AG09309 (cell line): Measurements from ENCODE around the gene PLCB4.
"Not testable (repeated sequence)": the region's sequence is repeated elsewhere in the genome, so short reads cannot be mapped to it uniquely, and the experiment has no call there.

Experiments
- DNase-seq: peaks from one replicate; pipeline ENCODE4 v3.0.0-alpha.2; 2010; ENCODE audit warnings: low read depth
- H3K4me3 ChIP-seq: 2 replicates; pipeline ENCODE4 v1.5.1; 2011; ENCODE audit warnings: mild to moderate bottlenecking, low read depth, low read length, moderate library complexity; ENCODE audit not compliant: control insufficient read depth
- TF ChIP-seq, protein P1 (sequence below): IDR thresholded peaks from 2 replicates; pipeline ENCODE4 v1.5.1; 2011; ENCODE audit warnings: mild to moderate bottlenecking, low read depth, low read length, inconsistent platforms; ENCODE audit not compliant: insufficient read depth, control insufficient read depth; ENCODE audit errors: missing control alignments

The PLCB4 gene

DNA sequence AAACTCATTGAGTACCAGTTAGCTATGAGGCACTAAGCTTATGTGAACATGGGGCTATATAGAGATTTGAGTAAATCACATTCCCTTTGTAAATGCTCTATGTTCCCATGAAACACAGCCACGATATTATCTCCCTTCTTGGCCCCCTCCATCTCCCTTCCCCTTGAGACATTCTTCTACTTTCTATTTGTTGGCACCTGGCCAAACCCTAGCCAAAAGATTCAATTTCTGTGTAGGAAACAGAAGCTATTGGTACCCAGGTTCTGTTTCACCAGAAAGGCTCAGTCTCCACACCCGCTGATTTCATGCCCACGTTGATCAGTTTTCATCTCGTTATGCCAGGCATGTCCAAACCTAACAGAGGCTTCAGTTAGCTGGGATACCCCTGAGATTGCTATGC, 300.0 kb downstream of the PLCB4 start:
- DNase-seq, result no peak
- no peak overlapping the region for H3K4me3 ChIP-seq
- TF ChIP-seq, protein P1, sequence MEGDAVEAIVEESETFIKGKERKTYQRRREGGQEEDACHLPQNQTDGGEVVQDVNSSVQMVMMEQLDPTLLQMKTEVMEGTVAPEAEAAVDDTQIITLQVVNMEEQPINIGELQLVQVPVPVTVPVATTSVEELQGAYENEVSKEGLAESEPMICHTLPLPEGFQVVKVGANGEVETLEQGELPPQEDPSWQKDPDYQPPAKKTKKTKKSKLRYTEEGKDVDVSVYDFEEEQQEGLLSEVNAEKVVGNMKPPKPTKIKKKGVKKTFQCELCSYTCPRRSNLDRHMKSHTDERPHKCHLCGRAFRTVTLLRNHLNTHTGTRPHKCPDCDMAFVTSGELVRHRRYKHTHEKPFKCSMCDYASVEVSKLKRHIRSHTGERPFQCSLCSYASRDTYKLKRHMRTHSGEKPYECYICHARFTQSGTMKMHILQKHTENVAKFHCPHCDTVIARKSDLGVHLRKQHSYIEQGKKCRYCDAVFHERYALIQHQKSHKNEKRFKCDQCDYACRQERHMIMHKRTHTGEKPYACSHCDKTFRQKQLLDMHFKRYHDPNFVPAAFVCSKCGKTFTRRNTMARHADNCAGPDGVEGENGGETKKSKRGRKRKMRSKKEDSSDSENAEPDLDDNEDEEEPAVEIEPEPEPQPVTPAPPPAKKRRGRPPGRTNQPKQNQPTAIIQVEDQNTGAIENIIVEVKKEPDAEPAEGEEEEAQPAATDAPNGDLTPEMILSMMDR, result no peak

DNA sequence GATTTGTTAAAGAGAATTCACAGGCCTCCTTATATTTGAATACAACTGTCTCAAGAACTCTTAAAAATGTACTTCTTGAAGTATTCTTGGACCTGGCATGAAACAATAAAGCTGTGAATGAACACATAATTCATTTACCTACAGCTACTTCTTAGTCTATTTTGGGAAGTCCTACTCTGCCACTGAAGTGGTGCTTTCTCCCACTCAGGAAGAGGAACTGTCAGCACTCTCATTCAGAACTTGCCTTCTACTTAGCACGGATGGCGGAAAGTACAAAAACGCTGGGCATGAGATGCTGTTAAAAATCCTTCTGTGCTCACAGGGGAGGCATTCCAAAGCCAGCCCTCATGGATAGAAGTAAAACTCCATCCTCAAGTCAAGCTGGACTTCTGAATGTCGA, 300.7 kb downstream of the PLCB4 start:
- DNase-seq, result no peak
- TF ChIP-seq, protein P1, result no peak
- no peak overlapping the region for H3K4me3 ChIP-seq

DNA sequence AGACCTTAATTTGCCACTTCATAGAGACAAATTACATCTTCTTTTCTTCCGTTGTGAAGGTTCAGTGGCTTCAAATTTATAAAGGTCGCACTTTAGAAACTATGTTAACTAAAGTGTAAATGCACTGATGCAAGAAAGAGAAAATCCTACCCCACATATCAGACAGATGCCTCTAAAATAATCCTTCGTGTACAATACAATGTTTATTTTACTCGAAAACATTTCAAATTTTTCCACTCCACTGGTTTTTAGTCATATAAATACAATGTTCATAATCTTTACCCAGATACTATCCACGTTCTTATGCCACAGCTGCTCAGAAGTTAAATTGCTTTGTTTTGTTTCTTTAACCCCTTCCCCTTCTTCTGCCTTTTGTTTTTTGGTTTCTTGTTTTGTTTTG, 305.2 kb downstream of the PLCB4 start:
- TF ChIP-seq, protein P1, result no peak
- no peak for DNase-seq
- H3K4me3 ChIP-seq, result no peak overlapping the region

DNA sequence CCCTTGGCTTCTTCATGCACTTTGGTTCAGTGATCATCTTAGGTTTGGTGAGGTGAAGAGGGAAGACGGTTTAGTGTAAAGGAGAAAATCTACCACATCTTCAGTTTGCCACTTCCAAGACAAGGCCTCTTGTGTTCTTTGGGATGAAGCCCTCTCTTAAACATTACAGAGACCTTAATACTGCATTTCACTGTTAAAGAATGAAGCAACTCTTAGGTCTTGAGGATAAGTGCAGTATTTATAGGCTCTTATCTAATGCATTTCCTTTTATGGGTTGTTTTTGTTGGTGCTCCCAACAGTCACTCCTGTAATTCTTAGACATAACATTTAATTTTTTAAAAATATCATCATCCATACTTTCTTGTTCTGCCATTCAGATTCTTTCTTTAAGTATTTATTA, 305.6 kb downstream of the PLCB4 start:
- no peak overlapping the region for H3K4me3 ChIP-seq
- TF ChIP-seq, protein P1, result no peak
- DNase-seq, result no peak

DNA sequence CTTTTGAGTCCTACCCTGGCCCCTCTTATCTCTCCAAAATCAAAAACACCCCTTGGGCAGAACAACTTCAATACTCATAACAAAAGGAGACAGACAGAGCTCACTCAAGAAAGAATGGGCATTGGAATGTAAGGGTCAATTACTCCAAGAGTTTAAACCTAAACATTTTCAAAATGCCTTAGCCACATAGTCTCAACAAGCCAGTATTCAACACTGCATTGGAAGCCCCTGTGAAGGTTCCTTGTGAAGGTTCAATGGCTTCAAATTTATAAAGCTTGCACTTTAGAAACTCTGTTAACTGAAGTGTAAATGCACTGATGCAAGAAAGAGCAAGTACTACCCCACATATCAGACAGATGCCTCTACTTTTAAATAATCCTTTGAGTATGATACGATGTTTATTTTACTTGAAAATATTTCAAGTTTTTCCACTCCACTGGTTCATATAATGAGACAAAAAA, 306.4 kb downstream of the PLCB4 start:
- TF ChIP-seq, protein P1, result no peak
- DNase-seq, result no peak
- no peak overlapping the region for H3K4me3 ChIP-seq

DNA sequence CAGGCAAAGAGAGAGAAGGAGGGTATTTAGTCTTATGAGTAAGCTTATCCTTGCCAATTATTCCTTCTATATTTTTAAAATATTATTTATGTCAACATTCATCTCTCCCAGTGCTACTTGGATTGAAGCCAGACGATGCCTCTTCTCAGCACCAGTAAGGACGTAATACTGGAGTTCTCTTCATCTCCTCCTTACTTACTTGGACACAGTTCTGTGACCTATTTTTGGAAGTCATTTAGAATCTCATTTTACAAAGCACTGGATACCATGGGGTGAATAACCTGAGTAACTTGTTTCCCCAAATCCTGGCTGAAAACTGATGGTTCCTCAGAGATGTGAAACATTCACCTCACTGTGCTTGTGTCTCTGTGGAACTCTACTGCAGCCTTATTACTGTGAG, 308.1 kb downstream of the PLCB4 start:
- TF ChIP-seq, protein P1, result no peak
- DNase-seq, result no peak
- no peak overlapping the region for H3K4me3 ChIP-seq

DNA sequence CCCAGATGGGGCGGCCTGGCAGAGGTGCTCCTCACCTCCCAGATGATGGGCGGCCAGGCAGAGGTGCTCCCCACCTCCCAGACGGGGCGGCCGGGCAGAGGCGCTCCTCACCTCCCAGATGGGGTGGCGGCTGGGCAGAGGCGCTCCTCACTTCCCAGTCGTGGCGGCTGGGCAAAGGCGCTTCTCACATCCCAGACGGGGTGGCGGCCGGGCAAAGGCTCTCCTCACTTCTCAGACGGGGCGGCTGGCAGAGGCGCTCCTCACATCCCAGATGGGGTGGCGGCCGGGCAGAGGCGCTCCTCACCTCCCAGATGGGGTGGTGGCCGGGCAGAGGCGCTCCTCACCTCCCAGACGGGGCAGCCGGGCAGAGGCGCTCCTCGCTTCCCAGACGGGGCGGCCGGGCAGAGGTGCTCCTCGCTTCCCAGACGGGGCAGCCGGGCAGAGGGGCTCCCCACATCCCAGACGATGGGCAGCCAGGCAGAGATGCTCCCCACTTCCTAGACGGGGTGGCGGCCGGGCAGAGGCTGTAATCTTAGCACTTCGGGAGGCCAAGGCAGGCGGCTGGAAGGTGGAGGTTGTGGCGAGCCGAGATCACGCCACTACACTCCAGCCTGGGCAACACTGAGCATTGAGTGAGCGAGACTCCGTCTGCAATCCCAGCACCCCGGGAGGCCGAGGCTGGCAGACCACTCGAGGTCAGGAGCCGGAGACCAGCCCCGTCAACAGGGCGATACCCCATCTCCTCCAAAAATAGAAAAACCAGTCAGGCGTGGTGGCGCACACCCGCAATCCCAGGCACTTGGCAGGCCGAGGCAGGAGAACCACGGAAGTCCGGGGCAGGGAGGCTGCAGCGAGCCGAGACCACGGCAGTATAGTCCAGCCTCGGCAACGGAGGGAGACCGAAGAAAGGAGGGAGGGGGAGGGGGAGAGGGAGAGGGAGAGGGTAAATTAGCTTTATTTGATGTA, 316.7 kb downstream of the PLCB4 start:
- DNase-seq, H3K4me3 ChIP-seq: not testable (repeated sequence)
